ENCODE results near the gene RTP4. TPM values are rescaled to one million over a fixed set of nuclear protein-coding genes. Genes with fewer than 3 reads are reported as not detected.

Gene RTP4
- polyA plus RNA-seq, 2 of the 4 experiments (the other 2 are of a cell fraction) = not detected

DNA sequence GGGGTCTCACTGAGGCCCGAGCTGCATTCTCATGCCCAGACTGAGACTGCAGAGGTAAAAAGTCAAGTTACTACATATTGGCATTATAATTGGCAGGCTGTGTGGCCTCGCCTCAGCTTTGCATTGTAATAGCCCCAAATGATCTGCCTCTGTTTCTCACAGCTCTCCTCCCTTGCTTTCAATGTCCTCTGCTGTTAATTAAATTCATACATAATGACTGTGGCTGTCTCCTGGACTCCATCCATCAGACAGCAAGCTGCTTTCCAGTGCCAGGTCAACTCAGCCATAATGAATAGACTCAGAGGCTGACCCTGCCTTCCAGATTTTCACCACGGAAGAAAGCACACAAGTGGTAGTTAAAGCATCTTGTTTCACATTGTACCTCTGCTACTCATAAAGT lies 7.6 kb upstream of the RTP4 start:
- no peaks in the 10 kb centered on the region for H3K4me1 ChIP-seq
- CTCF ChIA-PET = interaction anchor here (0.6 to 1.3 kb wide), 2 partner anchors 174 to 318 kb away, joined by 3 to 4 read pairs; no protein-coding TSS in a partner anchor
- H3K4me2 ChIP-seq = no peak overlapping the region
- no peak for DNase-seq (ENCODE audit: low read depth in 1 of 2, low spot score in 1 of 2)
- no peak overlapping the region for H3K27ac ChIP-seq
- TF ChIP-seq, protein P1, sequence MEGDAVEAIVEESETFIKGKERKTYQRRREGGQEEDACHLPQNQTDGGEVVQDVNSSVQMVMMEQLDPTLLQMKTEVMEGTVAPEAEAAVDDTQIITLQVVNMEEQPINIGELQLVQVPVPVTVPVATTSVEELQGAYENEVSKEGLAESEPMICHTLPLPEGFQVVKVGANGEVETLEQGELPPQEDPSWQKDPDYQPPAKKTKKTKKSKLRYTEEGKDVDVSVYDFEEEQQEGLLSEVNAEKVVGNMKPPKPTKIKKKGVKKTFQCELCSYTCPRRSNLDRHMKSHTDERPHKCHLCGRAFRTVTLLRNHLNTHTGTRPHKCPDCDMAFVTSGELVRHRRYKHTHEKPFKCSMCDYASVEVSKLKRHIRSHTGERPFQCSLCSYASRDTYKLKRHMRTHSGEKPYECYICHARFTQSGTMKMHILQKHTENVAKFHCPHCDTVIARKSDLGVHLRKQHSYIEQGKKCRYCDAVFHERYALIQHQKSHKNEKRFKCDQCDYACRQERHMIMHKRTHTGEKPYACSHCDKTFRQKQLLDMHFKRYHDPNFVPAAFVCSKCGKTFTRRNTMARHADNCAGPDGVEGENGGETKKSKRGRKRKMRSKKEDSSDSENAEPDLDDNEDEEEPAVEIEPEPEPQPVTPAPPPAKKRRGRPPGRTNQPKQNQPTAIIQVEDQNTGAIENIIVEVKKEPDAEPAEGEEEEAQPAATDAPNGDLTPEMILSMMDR (IDR thresholded peaks at IDR 0.05) = no peak
- 49% methylated on average over 3 of the region's 3 CpGs for WGBS (ENCODE audit: missing lambda C conversion rate)
- POLR2A ChIA-PET = no interaction called here
- no peak for FAIRE-seq
- H3K9me3 ChIP-seq = no peaks in the 10 kb centered on the region
- ATAC-seq = no peak
- H3K4me3 ChIP-seq = no peak overlapping the region

DNA sequence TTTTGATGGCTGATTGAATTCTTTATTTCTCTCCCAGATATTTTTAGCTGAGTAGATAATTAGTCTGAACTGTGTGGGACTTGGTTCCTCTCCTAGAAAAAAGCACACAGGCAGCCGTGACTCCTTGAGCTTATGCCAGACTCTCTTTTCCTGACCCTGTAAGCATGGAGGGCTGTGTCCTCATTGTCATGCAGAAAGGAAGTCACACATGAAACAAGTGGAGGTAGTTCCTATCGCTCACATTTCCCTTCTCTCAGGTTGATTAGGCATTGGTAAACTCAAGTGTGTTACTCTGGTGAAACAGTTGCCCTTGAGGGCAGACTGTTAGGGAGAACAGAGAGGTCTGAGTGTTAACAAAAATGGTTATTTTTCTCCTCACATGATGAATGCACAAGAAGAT lies 6.3 kb upstream of the RTP4 start:
- Histone ChIP-seq H3K9me3 (no peaks in the 10 kb centered on the region), H3K27ac (no peak overlapping the region), H3K4me3 (no peak overlapping the region), H3K4me2 (no peak overlapping the region), H3K4me1 (no peaks in the 10 kb centered on the region)
- ChIA-PET POLR2A (no interaction called here), CTCF (no interaction called here)
- TF ChIP-seq MYC (IDR thresholded peaks at IDR 0.05; ENCODE audit: borderline replicate concordance, low read length) (no peak), GATA3 (IDR thresholded peaks at IDR 0.05; ENCODE audit: borderline replicate concordance) (no peak), NR3C1 (IDR thresholded peaks at IDR 0.05) (no peak), JUNB (IDR thresholded peaks at IDR 0.05) (no peak), ESRRA (IDR thresholded peaks at IDR 0.05; ENCODE audit: borderline replicate concordance, low read length) (no peak), POLR2AphosphoS2 (conservative IDR thresholded peaks at IDR 0.05; ENCODE audit: low read length) (no peak), MAFK (IDR thresholded peaks at IDR 0.05; ENCODE audit: partially characterized antibody) (no peak), EHMT2 (IDR thresholded peaks at IDR 0.05; ENCODE audit: low read depth) (no peak), RNF2 (IDR thresholded peaks at IDR 0.05; ENCODE audit: borderline replicate concordance, low read depth) (no peak), CHD4 (IDR thresholded peaks at IDR 0.05; ENCODE audit: borderline replicate concordance) (no peak), TFCP2L1 (CRISPR knock-in tag; IDR thresholded peaks at IDR 0.05) (no peak), PHF8 (IDR thresholded peaks at IDR 0.05; ENCODE audit: borderline replicate concordance, low read depth) (no peak), BHLHE40 (IDR thresholded peaks at IDR 0.05; ENCODE audit: low read depth, low read length) (no peak)
- TF ChIP-seq, protein P2, sequence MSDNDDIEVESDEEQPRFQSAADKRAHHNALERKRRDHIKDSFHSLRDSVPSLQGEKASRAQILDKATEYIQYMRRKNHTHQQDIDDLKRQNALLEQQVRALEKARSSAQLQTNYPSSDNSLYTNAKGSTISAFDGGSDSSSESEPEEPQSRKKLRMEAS (IDR thresholded peaks at IDR 0.05) = no peak
- TF ChIP-seq, protein P3, sequence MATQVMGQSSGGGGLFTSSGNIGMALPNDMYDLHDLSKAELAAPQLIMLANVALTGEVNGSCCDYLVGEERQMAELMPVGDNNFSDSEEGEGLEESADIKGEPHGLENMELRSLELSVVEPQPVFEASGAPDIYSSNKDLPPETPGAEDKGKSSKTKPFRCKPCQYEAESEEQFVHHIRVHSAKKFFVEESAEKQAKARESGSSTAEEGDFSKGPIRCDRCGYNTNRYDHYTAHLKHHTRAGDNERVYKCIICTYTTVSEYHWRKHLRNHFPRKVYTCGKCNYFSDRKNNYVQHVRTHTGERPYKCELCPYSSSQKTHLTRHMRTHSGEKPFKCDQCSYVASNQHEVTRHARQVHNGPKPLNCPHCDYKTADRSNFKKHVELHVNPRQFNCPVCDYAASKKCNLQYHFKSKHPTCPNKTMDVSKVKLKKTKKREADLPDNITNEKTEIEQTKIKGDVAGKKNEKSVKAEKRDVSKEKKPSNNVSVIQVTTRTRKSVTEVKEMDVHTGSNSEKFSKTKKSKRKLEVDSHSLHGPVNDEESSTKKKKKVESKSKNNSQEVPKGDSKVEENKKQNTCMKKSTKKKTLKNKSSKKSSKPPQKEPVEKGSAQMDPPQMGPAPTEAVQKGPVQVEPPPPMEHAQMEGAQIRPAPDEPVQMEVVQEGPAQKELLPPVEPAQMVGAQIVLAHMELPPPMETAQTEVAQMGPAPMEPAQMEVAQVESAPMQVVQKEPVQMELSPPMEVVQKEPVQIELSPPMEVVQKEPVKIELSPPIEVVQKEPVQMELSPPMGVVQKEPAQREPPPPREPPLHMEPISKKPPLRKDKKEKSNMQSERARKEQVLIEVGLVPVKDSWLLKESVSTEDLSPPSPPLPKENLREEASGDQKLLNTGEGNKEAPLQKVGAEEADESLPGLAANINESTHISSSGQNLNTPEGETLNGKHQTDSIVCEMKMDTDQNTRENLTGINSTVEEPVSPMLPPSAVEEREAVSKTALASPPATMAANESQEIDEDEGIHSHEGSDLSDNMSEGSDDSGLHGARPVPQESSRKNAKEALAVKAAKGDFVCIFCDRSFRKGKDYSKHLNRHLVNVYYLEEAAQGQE (IDR thresholded peaks at IDR 0.05) = no peak
- DNase-seq (ENCODE audit: low read depth in 1 of 2, low spot score in 1 of 2) = no peak
- ATAC-seq = no peak
- 40% methylated on average over 2 of the region's 2 CpGs for WGBS (ENCODE audit: missing lambda C conversion rate)
- FAIRE-seq = no peak

DNA sequence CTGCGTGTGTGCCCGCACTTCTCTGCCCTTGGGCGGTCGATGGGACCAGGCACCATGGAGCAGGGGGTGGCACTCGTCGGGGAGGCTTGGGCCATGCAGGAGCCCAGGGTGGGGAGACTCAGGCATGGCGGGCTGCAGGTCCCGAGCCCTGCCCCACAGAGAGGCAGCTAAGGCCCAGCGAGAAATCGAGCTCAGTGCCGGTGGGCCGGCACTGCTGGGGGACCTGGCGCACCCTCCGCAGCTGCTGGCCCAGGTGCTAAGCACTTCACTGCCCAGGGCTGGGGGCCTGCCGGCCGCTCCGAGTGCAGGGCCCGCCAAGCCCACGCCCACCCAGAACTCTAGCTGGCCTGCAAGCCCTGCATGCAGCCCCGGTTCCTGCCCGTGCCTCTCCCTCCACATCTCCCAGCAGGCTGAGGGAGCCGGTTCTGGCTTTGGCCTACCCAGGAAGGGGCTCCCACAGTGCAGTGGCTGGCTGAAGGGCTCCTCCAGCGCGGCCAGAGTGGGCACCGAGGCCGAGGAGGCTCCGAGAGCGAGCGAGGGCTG lies 553 bp upstream of the RTP4 start:
- 85% methylated on average over 12 of the region's 29 CpGs for WGBS (ENCODE audit: missing lambda C conversion rate)

More for the DNA sequence above, 553 bp upstream of the RTP4 start:
- H3K4me3 ChIP-seq = no peak overlapping the region
- FAIRE-seq (no peak), DNase-seq (ENCODE audit: low read depth in 1 of 2, low spot score in 1 of 2) (no peak), ATAC-seq (no peak)
- no peaks in the 10 kb centered on the region for H3K9me3 ChIP-seq
- POLR2A ChIA-PET = no interaction called here
- CTCF ChIA-PET = no interaction called here
- no peak overlapping the region for H3K27ac ChIP-seq
- TF ChIP-seq HOXA7 (CRISPR knock-in tag; IDR thresholded peaks at IDR 0.05) (no peak), JUNB (IDR thresholded peaks at IDR 0.05) (no peak), KDM1A (IDR thresholded peaks at IDR 0.05; ENCODE audit: low read depth) (no peak), MAZ (IDR thresholded peaks at IDR 0.05; ENCODE audit: borderline replicate concordance, low read depth, low read length) (no peak), MAFK (IDR thresholded peaks at IDR 0.05; ENCODE audit: partially characterized antibody) (no peak), POLR2AphosphoS2 (conservative IDR thresholded peaks at IDR 0.05; ENCODE audit: low read length) (no peak), NPAS2 (CRISPR knock-in tag; IDR thresholded peaks at IDR 0.05; ENCODE audit: borderline replicate concordance) (no peak), RAD21 (conservative IDR thresholded peaks at IDR 0.05 in 1 of 2, IDR thresholded peaks at IDR 0.05 in 1 of 2) (no peak), CBX8 (IDR thresholded peaks at IDR 0.05) (no peak)
- TF ChIP-seq, protein P4, sequence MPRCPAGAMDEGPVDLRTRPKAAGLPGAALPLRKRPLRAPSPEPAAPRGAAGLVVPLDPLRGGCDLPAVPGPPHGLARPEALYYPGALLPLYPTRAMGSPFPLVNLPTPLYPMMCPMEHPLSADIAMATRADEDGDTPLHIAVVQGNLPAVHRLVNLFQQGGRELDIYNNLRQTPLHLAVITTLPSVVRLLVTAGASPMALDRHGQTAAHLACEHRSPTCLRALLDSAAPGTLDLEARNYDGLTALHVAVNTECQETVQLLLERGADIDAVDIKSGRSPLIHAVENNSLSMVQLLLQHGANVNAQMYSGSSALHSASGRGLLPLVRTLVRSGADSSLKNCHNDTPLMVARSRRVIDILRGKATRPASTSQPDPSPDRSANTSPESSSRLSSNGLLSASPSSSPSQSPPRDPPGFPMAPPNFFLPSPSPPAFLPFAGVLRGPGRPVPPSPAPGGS (IDR thresholded peaks at IDR 0.05) = no peak
- TF ChIP-seq, protein P5, sequence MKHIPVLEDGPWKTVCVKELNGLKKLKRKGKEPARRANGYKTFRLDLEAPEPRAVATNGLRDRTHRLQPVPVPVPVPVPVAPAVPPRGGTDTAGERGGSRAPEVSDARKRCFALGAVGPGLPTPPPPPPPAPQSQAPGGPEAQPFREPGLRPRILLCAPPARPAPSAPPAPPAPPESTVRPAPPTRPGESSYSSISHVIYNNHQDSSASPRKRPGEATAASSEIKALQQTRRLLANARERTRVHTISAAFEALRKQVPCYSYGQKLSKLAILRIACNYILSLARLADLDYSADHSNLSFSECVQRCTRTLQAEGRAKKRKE (CRISPR knock-in tag; IDR thresholded peaks at IDR 0.05; ENCODE audit: low read depth) = no peak
- H3K4me2 ChIP-seq = no peak overlapping the region
- no peaks in the 10 kb centered on the region for H3K4me1 ChIP-seq

Measured in A549 (cell line).